CD4-positive, alpha-beta memory T cell (primary cell): ENCODE measurements around the gene LMO7. TPM values are rescaled to one million over a fixed set of nuclear protein-coding genes. Genes with fewer than 3 reads are reported as not detected.

Experiments
- CTCF ChIA-PET: fragments of 350-600 bp; sonication (Branson Sonifier 250); formaldehyde crosslinking; loops from one replicate; lab custom pipeline; 2021; ENCODE audit warnings: inconsistent platforms; ENCODE audit not compliant: partially characterized antibody; lab: Charles Lee
- POLR2A ChIA-PET: fragments of 350-600 bp; sonication (Branson Sonifier 250); formaldehyde crosslinking; loops from one replicate; lab custom pipeline; 2021; ENCODE audit not compliant: partially characterized antibody; lab: Charles Lee
- DNase-seq, 5 donors: peaks; one replicate each; pipeline versions ENCODE4 v3.0.0 to v3.0.0-alpha.2; 2020 to 2022; ENCODE audit warnings: mixed read lengths in 1 of 5
- H3K27ac ChIP-seq: one replicate; pipeline ENCODE4 v1.7.0; 2013; ENCODE audit warnings: low read depth, low read length
- H3K27me3 ChIP-seq: 2 replicates; pipeline ENCODE4 v1.7.0; 2013; ENCODE audit warnings: mild to moderate bottlenecking, low read length, moderate library complexity; ENCODE audit not compliant: insufficient read depth
- H3K36me3 ChIP-seq: 2 replicates; pipeline ENCODE4 v1.7.0; 2013; ENCODE audit warnings: mild to moderate bottlenecking, low read length, moderate library complexity; ENCODE audit not compliant: insufficient read depth
- H3K4me1 ChIP-seq: 2 replicates; pipeline ENCODE4 v1.7.0; 2013; ENCODE audit warnings: mild to moderate bottlenecking, low read length, moderate library complexity; ENCODE audit not compliant: insufficient read depth
- H3K4me3 ChIP-seq, 2 donors: one replicate each; pipeline ENCODE4 v1.7.0; 2013; ENCODE audit warnings: low read length in 2 of 2, mild to moderate bottlenecking in 1 of 2
- H3K9me3 ChIP-seq, 2 donors: one replicate each; pipeline ENCODE4 v1.7.0; 2013; ENCODE audit warnings: low read length in 2 of 2, control low read depth in 1 of 2; ENCODE audit not compliant: control insufficient read depth in 1 of 2
- H3K27ac Mint-ChIP-seq, 7 donors: one replicate each; pipeline ENCODE4 v1.8.0; 2020 to 2021; ENCODE audit warnings: mixed read lengths in 7 of 7, mild to moderate bottlenecking in 6 of 7, inconsistent platforms in 3 of 7, moderate library complexity in 3 of 7
- H3K27me3 Mint-ChIP-seq, 2 donors: one replicate each; pipeline ENCODE4 v1.8.0; 2020 to 2021; ENCODE audit warnings: mixed read lengths in 2 of 2
- H3K36me3 Mint-ChIP-seq, 2 donors: one replicate each; pipeline ENCODE4 v1.8.0; 2020 to 2021; ENCODE audit warnings: mixed read lengths in 2 of 2, inconsistent platforms in 1 of 2, mild to moderate bottlenecking in 1 of 2
- H3K4me1 Mint-ChIP-seq, 4 donors: one replicate each; pipeline ENCODE4 v1.8.0; 2020 to 2021; ENCODE audit warnings: mixed read lengths in 4 of 4, mild to moderate bottlenecking in 1 of 4
- H3K4me3 Mint-ChIP-seq, 8 donors: one replicate each; pipeline ENCODE4 v1.8.0; 2020 to 2021; ENCODE audit warnings: mixed read lengths in 8 of 8, mild to moderate bottlenecking in 7 of 8, moderate library complexity in 6 of 8, inconsistent platforms in 3 of 8
- H3K9me3 Mint-ChIP-seq, 8 donors: one replicate each; pipeline ENCODE4 v1.8.0; 2020 to 2021; ENCODE audit warnings: mixed read lengths in 8 of 8, mild to moderate bottlenecking in 5 of 8, inconsistent platforms in 3 of 8, moderate library complexity in 1 of 8
- intact Hi-C: fragments of 100-400 bp; cut with micrococcal nuclease; formaldehyde crosslinking; loops from one replicate; pipeline ENCODE4 v1.15.1; 2023
- polyA plus RNA-seq, 2 donors: library from polyadenylated mRNA; unstranded; fragments of 300-500 nt; fragmentation: Illumina TruSeq; gene quantifications; one replicate each; pipeline ENCODE4 v1.2.3, GENCODE V29; 2021
- total RNA-seq, 2 experiments: library from RNA; stranded (reverse); gene quantifications; one replicate each; pipeline ENCODE4 v1.2.3, GENCODE V29; 2021

LMO7 gene
- total RNA-seq (10 to 100 TPM; 25.7 to 29.4 TPM), polyA plus RNA-seq (10 to 100 TPM in 1 of 2 donors, 1 to 10 TPM in 1; 5.4 to 14.3 TPM)

GRCh38 chr13:75635828-75636435 is at the start of gene LMO7:
Gene LMO7, plus strand, starts transcription at chr13:75636330. Its CDS starts 328 bp downstream, at chr13:75636658.
- ChIA-PET CTCF (no interaction called here), POLR2A (interaction anchor here (0.6 to 1.9 kb wide), 4 partner anchors 86 to 1249 kb away, joined by 3 to 7 read pairs (median 4); partner anchors contain the start of genes COMMD6, KCTD12 and UCHL3)
- H3K4me1 ChIP-seq: peaks cover 6% of the 10 kb centered on the region
- peak within 1 kb of the TSS; percentile 31 for H3K27ac ChIP-seq
- H3K36me3 ChIP-seq: no peaks in the 10 kb centered on the region
- Mint-ChIP-seq H3K27me3 (peaks cover 0 to 4% of the 10 kb centered on the region in 2 donors), H3K27ac (peak within 1 kb of the TSS; percentile 47 to 88 (median 74)), H3K36me3 (no peaks in the 10 kb centered on the region), H3K9me3 (no peaks in the 10 kb centered on the region), H3K4me1 (peaks cover 12 to 19% (median 14%) of the 10 kb centered on the region in 4 donors), H3K4me3 (peak within 1 kb of the TSS; percentile 82 to 90 (median 86))
- intact Hi-C loops: loop anchor here (1.0 to 10.0 kb wide), 6 partner anchors 87 to 1691 kb away; partner anchors contain the start of genes FBXL3, MYCBP2, TBC1D4 and UCHL3
- peak within 1 kb of the TSS; percentile 59 to 70 for H3K4me3 ChIP-seq
- H3K9me3 ChIP-seq: no peaks in the 10 kb centered on the region
- H3K27me3 ChIP-seq: no peaks in the 10 kb centered on the region
- peak; percentile 51 to 65 (median 55) for DNase-seq

GRCh38 chr13:75587679-75588078 is 48.5 kb upstream of the LMO7 start:
- Histone ChIP-seq H3K4me1 (no peaks in the 10 kb centered on the region), H3K4me3 (no peak overlapping the region), H3K36me3 (no peaks in the 10 kb centered on the region), H3K9me3 (peaks cover 0 to 5% of the 10 kb centered on the region in 2 donors), H3K27me3 (no peaks in the 10 kb centered on the region), H3K27ac (no peak overlapping the region)
- Mint-ChIP-seq H3K9me3 (peaks cover 2 to 16% (median 5%) of the 10 kb centered on the region in 8 donors), H3K4me1 (peaks cover 0 to 7% (median 2%) of the 10 kb centered on the region in 4 donors), H3K36me3 (peaks cover 52 to 64% of the 10 kb centered on the region in 2 donors), H3K4me3 (no peak overlapping the region), H3K27ac (no peak overlapping the region), H3K27me3 (no peaks in the 10 kb centered on the region)
- CTCF ChIA-PET: no interaction called here
- intact Hi-C loops: no loop called here
- POLR2A ChIA-PET: no interaction called here
- no peak for DNase-seq

- CTCF ChIA-PET: no interaction called here
- H3K9me3 Mint-ChIP-seq: no peaks in the 10 kb centered on the region
- no peak overlapping the region for H3K27ac Mint-ChIP-seq
Observed at GRCh38 chr13:75596657-75597182, 39.4 kb upstream of the LMO7 start.

GRCh38 chr13:75600371-75600770 is 35.8 kb upstream of the LMO7 start:
- Histone ChIP-seq H3K36me3 (no peaks in the 10 kb centered on the region), H3K27ac (no peak overlapping the region), H3K27me3 (no peaks in the 10 kb centered on the region), H3K4me1 (no peaks in the 10 kb centered on the region), H3K9me3 (no peaks in the 10 kb centered on the region), H3K4me3 (no peak overlapping the region)
- DNase-seq: no peak
- Mint-ChIP-seq H3K27ac (no peak overlapping the region), H3K4me1 (peaks cover 0 to 1% (median 0%) of the 10 kb centered on the region in 4 donors), H3K27me3 (no peaks in the 10 kb centered on the region), H3K36me3 (peaks cover 30 to 45% of the 10 kb centered on the region in 2 donors), H3K4me3 (no peak overlapping the region), H3K9me3 (no peaks in the 10 kb centered on the region)
- ChIA-PET CTCF (interaction anchor here (1.2 to 1.3 kb wide), 2 partner anchors 10 to 27 kb away, joined by 3 read pairs; no protein-coding TSS in a partner anchor), POLR2A (no interaction called here)
- intact Hi-C loops: no loop called here

More at GRCh38 chr13:75596657-75597182, 39.4 kb upstream of the LMO7 start:
- peaks cover 0 to 1% (median 0%) of the 10 kb centered on the region in 4 donors for H3K4me1 Mint-ChIP-seq
- Histone ChIP-seq H3K27ac (no peak overlapping the region), H3K9me3 (no peaks in the 10 kb centered on the region), H3K4me1 (no peaks in the 10 kb centered on the region), H3K36me3 (no peaks in the 10 kb centered on the region), H3K4me3 (no peak overlapping the region), H3K27me3 (no peaks in the 10 kb centered on the region)
- peaks cover 37 to 48% of the 10 kb centered on the region in 2 donors for H3K36me3 Mint-ChIP-seq
- H3K4me3 Mint-ChIP-seq: no peak overlapping the region
- intact Hi-C loops: no loop called here
- no peak for DNase-seq
- H3K27me3 Mint-ChIP-seq: no peaks in the 10 kb centered on the region
- POLR2A ChIA-PET: no interaction called here

GRCh38 chr13:75603038-75603437 is 33.1 kb upstream of the LMO7 start:
- ChIA-PET POLR2A (no interaction called here), CTCF (no interaction called here)
- Mint-ChIP-seq H3K9me3 (no peaks in the 10 kb centered on the region), H3K4me1 (no peaks in the 10 kb centered on the region), H3K27ac (no peak overlapping the region), H3K36me3 (peaks cover 30 to 31% of the 10 kb centered on the region in 2 donors), H3K4me3 (no peak overlapping the region), H3K27me3 (no peaks in the 10 kb centered on the region)
- Histone ChIP-seq H3K9me3 (no peaks in the 10 kb centered on the region), H3K27me3 (no peaks in the 10 kb centered on the region), H3K36me3 (no peaks in the 10 kb centered on the region), H3K27ac (no peak overlapping the region), H3K4me3 (no peak overlapping the region), H3K4me1 (no peaks in the 10 kb centered on the region)
- intact Hi-C loops: no loop called here
- DNase-seq: no peak

- Mint-ChIP-seq H3K36me3 (peaks cover 13 to 17% of the 10 kb centered on the region in 2 donors), H3K9me3 (no peaks in the 10 kb centered on the region), H3K4me3 (no peak overlapping the region), H3K4me1 (no peaks in the 10 kb centered on the region), H3K27ac (no peak overlapping the region), H3K27me3 (no peaks in the 10 kb centered on the region)
- CTCF ChIA-PET: no interaction called here
- H3K27ac ChIP-seq: no peak overlapping the region
- no peak for DNase-seq
- intact Hi-C loops: no loop called here
- no peaks in the 10 kb centered on the region for H3K9me3 ChIP-seq
- no peaks in the 10 kb centered on the region for H3K27me3 ChIP-seq
- no peak overlapping the region for H3K4me3 ChIP-seq
- POLR2A ChIA-PET: no interaction called here
- no peaks in the 10 kb centered on the region for H3K36me3 ChIP-seq
- no peaks in the 10 kb centered on the region for H3K4me1 ChIP-seq
Observed at GRCh38 chr13:75607447-75607846, 28.7 kb upstream of the LMO7 start.

GRCh38 chr13:75610466-75610865 is 25.7 kb upstream of the LMO7 start:
- H3K9me3 ChIP-seq: no peaks in the 10 kb centered on the region
- Mint-ChIP-seq H3K9me3 (no peaks in the 10 kb centered on the region), H3K27me3 (no peaks in the 10 kb centered on the region), H3K36me3 (peaks cover 13 to 29% of the 10 kb centered on the region in 2 donors), H3K4me1 (peaks cover 0 to 1% (median 0%) of the 10 kb centered on the region in 4 donors), H3K4me3 (no peak overlapping the region), H3K27ac (no peak overlapping the region)
- no peak overlapping the region for H3K4me3 ChIP-seq
- DNase-seq: no peak
- H3K36me3 ChIP-seq: no peaks in the 10 kb centered on the region
- no peak overlapping the region for H3K27ac ChIP-seq
- ChIA-PET POLR2A (no interaction called here), CTCF (interaction anchor here (0.6 kb wide), 1 partner anchor 10 kb away, joined by 3 read pairs; no protein-coding TSS in a partner anchor)
- intact Hi-C loops: no loop called here
- H3K4me1 ChIP-seq: no peaks in the 10 kb centered on the region
- H3K27me3 ChIP-seq: no peaks in the 10 kb centered on the region
